Gastrocnemius medialis (tissue), 4 donors: ENCODE results near the gene PDE1C. TPM values are rescaled to one million over a fixed set of nuclear protein-coding genes. Genes with fewer than 3 reads are reported as not detected.

Experiments
- ATAC-seq, 2 donors: fragments of 150-250 bp; one replicate each; pipeline ENCODE4 v1.9.1; 2016
- DNase-seq, 2 donors: peaks; one replicate each; pipeline ENCODE4 v3.0.0-alpha.2; 2019
- H3K27ac ChIP-seq, 4 donors: fragments of 200-600 bp; sonication (generic); 1 replicate in 1 of 4; 2 replicates in 3 of 4; pipeline ENCODE4 v1.5.1; 2016 to 2018; ENCODE audit warnings: mild to moderate bottlenecking in 2 of 4, moderate library complexity in 1 of 4
- H3K27me3 ChIP-seq, 3 donors: fragments of 200-600 bp; sonication (generic) in 2 of 3; 1 replicate in 1 of 3; 2 replicates in 2 of 3; pipeline versions ENCODE4 v1.5.1 to v1.6.0; 2016 to 2019; ENCODE audit warnings: mild to moderate bottlenecking in 1 of 3, moderate library complexity in 1 of 3
- H3K36me3 ChIP-seq, 2 donors: fragments of 200-600 bp; sonication (generic) in 1 of 2; one replicate each; pipeline ENCODE4 v1.5.1; 2017 to 2018
- H3K4me1 ChIP-seq, 2 donors: fragments of 200-600 bp; sonication (generic) in 1 of 2; one replicate each; pipeline ENCODE4 v1.5.1; 2016 to 2017; ENCODE audit warnings: mild to moderate bottlenecking in 2 of 2
- H3K4me3 ChIP-seq, 4 donors: fragments of 200-600 bp; sonication (generic) in 3 of 4; 1 replicate in 1 of 4; 2 replicates in 3 of 4; pipeline ENCODE4 v1.5.1; 2016 to 2019; ENCODE audit warnings: mild to moderate bottlenecking in 2 of 4
- H3K9me3 ChIP-seq, 3 donors: fragments of 200-600 bp; sonication (generic) in 2 of 3; 1 replicate in 1 of 3; 2 replicates in 2 of 3; pipeline ENCODE4 v1.5.1; 2016 to 2019
- CTCF ChIP-seq, 5 experiments: fragments of 450-650 bp in 3 of 5; fragments of 200-600 bp in 2 of 5; sonication (generic) in 2 of 5; IDR thresholded peaks in 4 of 5; conservative IDR thresholded peaks in 1 of 5; 1 replicate in 4 of 5; 2 replicates in 1 of 5; pipeline ENCODE4 v1.5.1; 2016 to 2019; ENCODE audit warnings: antibody characterized with exemption in 5 of 5, mild to moderate bottlenecking in 3 of 5, moderate library complexity in 3 of 5
- POLR2A ChIP-seq, 2 donors: fragments of 450-650 bp; IDR thresholded peaks; one replicate each; pipeline ENCODE4 v1.6.1; 2017; ENCODE audit warnings: antibody characterized with exemption in 2 of 2, mild to moderate bottlenecking in 2 of 2, moderate library complexity in 2 of 2
- in situ Hi-C, 4 donors: fragments of 200-750 bp; cut with MboI; loops; one replicate each; pipeline versions ENCODE4 v1.15.0 to v1.8.0; 2017; ENCODE audit warnings: low sequenced_read_pairs in 4 of 4
- intact Hi-C: fragments of 100-400 bp; cut with DNase I; formaldehyde crosslinking; loops from one replicate; pipeline ENCODE4 v1.15.1; 2023; ENCODE audit warnings: low total_unique reads
- total RNA-seq, 4 donors: library from RNA; depleted of rRNA; stranded (reverse); fragments of >200 nt; gene quantifications; one replicate each; pipeline versions ENCODE4 v1.1.0 to v1.2.3, GENCODE V29; 2016

Gene PDE1C
- total RNA-seq, 4 donors from 2014 or later = 0.46 to 1.2 (median 0.67) TPM

DNA sequence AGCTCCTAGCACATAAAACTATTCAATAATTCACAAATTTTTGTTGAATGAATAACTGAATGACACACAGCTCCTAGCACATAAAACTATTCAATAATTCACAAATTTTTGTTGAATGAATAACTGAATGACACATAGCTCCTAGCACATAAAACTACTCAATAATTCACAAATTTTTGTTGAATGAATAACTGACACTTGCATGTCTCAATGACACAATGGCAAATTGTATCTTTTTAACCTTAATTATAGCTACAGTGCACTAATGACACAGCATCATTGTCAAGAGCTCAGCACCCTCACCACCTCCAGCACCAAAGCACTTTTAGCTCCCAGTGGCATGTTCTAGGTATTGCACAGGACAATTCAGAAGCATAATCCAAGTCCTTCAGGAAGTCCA, 131.6 kb downstream of the PDE1C start:
- in situ Hi-C loops = no loop called here
- H3K4me3 ChIP-seq = no peak overlapping the region
- no peaks in the 10 kb centered on the region for H3K4me1 ChIP-seq
- intact Hi-C loops = no loop called here
- no peak for ATAC-seq
- no peak overlapping the region for H3K27ac ChIP-seq
- H3K36me3 ChIP-seq = no peaks in the 10 kb centered on the region
- no peaks in the 10 kb centered on the region for H3K9me3 ChIP-seq
- TF ChIP-seq CTCF (IDR thresholded peaks at IDR 0.05 in 4 of 5, conservative IDR thresholded peaks at IDR 0.05 in 1 of 5) (no peak), POLR2A (IDR thresholded peaks at IDR 0.05) (no peak)
- DNase-seq = no peak
- H3K27me3 ChIP-seq = no peaks in the 10 kb centered on the region

GRCh38 chr7:31937982-31938381, 132.2 kb downstream of the PDE1C start:
- in situ Hi-C loops = no loop called here
- Histone ChIP-seq H3K9me3 (no peaks in the 10 kb centered on the region), H3K4me3 (no peak overlapping the region), H3K27ac (no peak overlapping the region), H3K27me3 (no peaks in the 10 kb centered on the region), H3K36me3 (no peaks in the 10 kb centered on the region), H3K4me1 (no peaks in the 10 kb centered on the region)
- TF ChIP-seq POLR2A (IDR thresholded peaks at IDR 0.05) = no peak
- no peak for TF ChIP-seq CTCF (IDR thresholded peaks at IDR 0.05 in 4 of 5, conservative IDR thresholded peaks at IDR 0.05 in 1 of 5)
- no peak for DNase-seq
- intact Hi-C loops = no loop called here
- no peak for ATAC-seq

GRCh38 chr7:31935124-31936054, 134.8 kb downstream of the PDE1C start:
- no peak for TF ChIP-seq CTCF (IDR thresholded peaks at IDR 0.05 in 4 of 5, conservative IDR thresholded peaks at IDR 0.05 in 1 of 5)
- TF ChIP-seq POLR2A (IDR thresholded peaks at IDR 0.05) = no peak
- no peaks in the 10 kb centered on the region for H3K27me3 ChIP-seq
- no peaks in the 10 kb centered on the region for H3K9me3 ChIP-seq
- no peak overlapping the region for H3K4me3 ChIP-seq
- H3K4me1 ChIP-seq = no peaks in the 10 kb centered on the region
- H3K36me3 ChIP-seq = no peaks in the 10 kb centered on the region
- H3K27ac ChIP-seq = no peak overlapping the region
- ATAC-seq (no peak), DNase-seq (no peak)
- intact Hi-C loops (no loop called here), in situ Hi-C loops (no loop called here)

DNA sequence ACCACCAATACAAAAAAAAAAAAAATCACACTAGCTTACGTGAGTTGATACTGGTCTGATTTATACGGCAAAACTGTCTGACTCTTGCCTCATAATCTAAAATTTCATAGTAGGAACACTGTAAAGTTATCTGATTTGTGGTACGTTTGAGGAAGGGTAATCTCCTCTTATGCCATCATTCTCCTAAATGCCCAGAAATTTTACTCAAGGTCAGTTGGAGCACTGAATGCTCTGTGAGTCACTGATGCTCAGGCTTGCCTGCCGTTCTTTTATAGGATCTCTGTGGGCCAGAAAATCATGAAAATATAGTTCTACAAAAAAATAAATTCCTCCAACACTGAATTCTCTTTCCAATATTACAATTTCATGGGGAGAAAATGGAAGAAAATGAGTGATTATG, 135.7 kb downstream of the PDE1C start:
- in situ Hi-C loops = no loop called here
- ATAC-seq (no peak), DNase-seq (no peak)
- H3K36me3 ChIP-seq = no peaks in the 10 kb centered on the region
- TF ChIP-seq CTCF (IDR thresholded peaks at IDR 0.05 in 4 of 5, conservative IDR thresholded peaks at IDR 0.05 in 1 of 5) (no peak), POLR2A (IDR thresholded peaks at IDR 0.05) (no peak)
- H3K4me3 ChIP-seq = no peak overlapping the region
- no peaks in the 10 kb centered on the region for H3K4me1 ChIP-seq
- H3K9me3 ChIP-seq = no peaks in the 10 kb centered on the region
- no peak overlapping the region for H3K27ac ChIP-seq
- H3K27me3 ChIP-seq = no peaks in the 10 kb centered on the region
- intact Hi-C loops = no loop called here
